Nephron progenitor cell (in vitro differentiated cells): ENCODE data around the gene HTRA3.

ENCODE experiments used
- DNase-seq: peaks from one replicate; pipeline ENCODE4 v3.0.0; 2021
- H3K27ac Mint-ChIP-seq: 2 replicates; pipeline ENCODE4 v1.8.0; 2021; ENCODE audit warnings: mild to moderate bottlenecking, moderate library complexity, mixed read lengths
- H3K27me3 Mint-ChIP-seq: 2 replicates; pipeline ENCODE4 v1.8.0; 2021; ENCODE audit warnings: mild to moderate bottlenecking, low read depth, mixed read lengths; ENCODE audit not compliant: poor library complexity
- H3K36me3 Mint-ChIP-seq: 2 replicates; pipeline ENCODE4 v1.8.0; 2021; ENCODE audit warnings: low read depth, mixed read lengths
- H3K4me1 Mint-ChIP-seq: 2 replicates; pipeline ENCODE4 v1.8.0; 2021; ENCODE audit warnings: mixed read lengths
- H3K4me3 Mint-ChIP-seq: 2 replicates; pipeline ENCODE4 v1.8.0; 2021; ENCODE audit warnings: mild to moderate bottlenecking, moderate library complexity, mixed read lengths
- H3K9me3 Mint-ChIP-seq: 2 replicates; pipeline ENCODE4 v1.8.0; 2021; ENCODE audit warnings: mild to moderate bottlenecking, moderate library complexity, mixed read lengths
- CTCF ChIP-seq: fragments of 200-600 bp; sonication (generic); IDR thresholded peaks from 2 replicates; pipeline ENCODE4 v1.5.0; 2021; ENCODE audit warnings: antibody characterized with exemption

Gene HTRA3

GRCh38 chr4:8285143-8285975, 15.8 kb downstream of the HTRA3 start:
- no peak for TF ChIP-seq CTCF
- H3K4me3 Mint-ChIP-seq, result no peak overlapping the region
- DNase-seq, result no peak
- no peak overlapping the region for H3K27ac Mint-ChIP-seq
- H3K27me3 Mint-ChIP-seq, result peaks cover 7% of the 10 kb centered on the region
- H3K36me3 Mint-ChIP-seq, result no peaks in the 10 kb centered on the region
- H3K9me3 Mint-ChIP-seq, result no peaks in the 10 kb centered on the region
- peaks cover 22% of the 10 kb centered on the region for H3K4me1 Mint-ChIP-seq

- Mint-ChIP-seq H3K36me3 (no peaks in the 10 kb centered on the region), H3K27me3 (peaks cover 7% of the 10 kb centered on the region), H3K9me3 (no peaks in the 10 kb centered on the region), H3K27ac (no peak overlapping the region), H3K4me3 (no peak overlapping the region), H3K4me1 (peaks cover 14% of the 10 kb centered on the region)
- DNase-seq, result no peak
- no peak for TF ChIP-seq CTCF
Observed at GRCh38 chr4:8285976-8286718, 16.6 kb downstream of the HTRA3 start.

- Mint-ChIP-seq H3K27ac (no peak overlapping the region), H3K4me3 (no peak overlapping the region), H3K4me1 (peaks cover 14% of the 10 kb centered on the region), H3K36me3 (no peaks in the 10 kb centered on the region), H3K9me3 (no peaks in the 10 kb centered on the region), H3K27me3 (peaks cover 7% of the 10 kb centered on the region)
- TF ChIP-seq CTCF, result no peak
- no peak for DNase-seq
Observed at GRCh38 chr4:8286719-8287342, 17.3 kb downstream of the HTRA3 start.

- DNase-seq, result no peak
- Mint-ChIP-seq H3K27ac (no peak overlapping the region), H3K27me3 (peaks cover 7% of the 10 kb centered on the region), H3K9me3 (no peaks in the 10 kb centered on the region), H3K4me3 (no peak overlapping the region), H3K36me3 (no peaks in the 10 kb centered on the region), H3K4me1 (peaks cover 11% of the 10 kb centered on the region)
- TF ChIP-seq CTCF, result no peak
Observed at GRCh38 chr4:8287343-8288280, 18.1 kb downstream of the HTRA3 start.

- no peak for TF ChIP-seq CTCF
- no peak overlapping the region for H3K27ac Mint-ChIP-seq
- H3K4me1 Mint-ChIP-seq, result no peaks in the 10 kb centered on the region
- H3K36me3 Mint-ChIP-seq, result no peaks in the 10 kb centered on the region
- H3K4me3 Mint-ChIP-seq, result no peak overlapping the region
- peaks cover 7% of the 10 kb centered on the region for H3K27me3 Mint-ChIP-seq
- no peak for DNase-seq
- H3K9me3 Mint-ChIP-seq, result no peaks in the 10 kb centered on the region
Observed at GRCh38 chr4:8289151-8289750, 19.7 kb downstream of the HTRA3 start.
